Ishikawa (cell line): Measurements from ENCODE around the gene KBTBD12.
A peak's percentile ranks its signal among the peaks of the same experiment; 100 is the strongest.

ENCODE experiments used
- CEBPB ChIP-seq: IDR thresholded peaks from 2 replicates; pipeline ENCODE4 v1.6.1; 2012
- CREB1 ChIP-seq: IDR thresholded peaks from 2 replicates; pipeline ENCODE4 v1.6.1; 2012; ENCODE audit warnings: low read depth
- EGR1 ChIP-seq: IDR thresholded peaks from 2 replicates; pipeline ENCODE4 v1.6.1; 2012
- EP300 ChIP-seq: IDR thresholded peaks from 2 replicates; pipeline ENCODE4 v1.6.1; 2012; ENCODE audit warnings: borderline replicate concordance
- FOXM1 ChIP-seq: IDR thresholded peaks from 2 replicates; pipeline ENCODE4 v1.6.1; 2012; ENCODE audit warnings: low read depth, borderline replicate concordance
- MAX ChIP-seq: IDR thresholded peaks from 2 replicates; pipeline ENCODE4 v1.6.1; 2012
- NFIC ChIP-seq: IDR thresholded peaks from 2 replicates; pipeline ENCODE4 v1.6.1; 2012
- RAD21 ChIP-seq: IDR thresholded peaks from 2 replicates; pipeline ENCODE4 v1.6.1; 2012; ENCODE audit warnings: low read depth
- REST ChIP-seq: IDR thresholded peaks from 2 replicates; pipeline ENCODE4 v1.6.1; 2012; ENCODE audit warnings: low read depth, mild to moderate bottlenecking
- TAF1 ChIP-seq: IDR thresholded peaks from 2 replicates; pipeline ENCODE4 v1.6.1; 2012; ENCODE audit warnings: low read depth, mild to moderate bottlenecking
- TCF12 ChIP-seq: IDR thresholded peaks from 2 replicates; pipeline ENCODE4 v1.6.1; 2012; ENCODE audit warnings: low read depth
- TEAD4 ChIP-seq: IDR thresholded peaks from 2 replicates; pipeline ENCODE4 v1.6.1; 2012
- USF1 ChIP-seq: IDR thresholded peaks from 2 replicates; pipeline ENCODE4 v1.6.1; 2012
- YY1 ChIP-seq: IDR thresholded peaks from 2 replicates; pipeline ENCODE4 v1.6.1; 2012; ENCODE audit warnings: low read depth
- ZBTB7A ChIP-seq: IDR thresholded peaks from 2 replicates; pipeline ENCODE4 v1.6.1; 2012; ENCODE audit warnings: low read depth

KBTBD12 gene

GRCh38 chr3:128006061-128007032 lies 91.3 kb downstream of the KBTBD12 start:
- no peak for TF ChIP-seq CREB1
- TF ChIP-seq TCF12, result no peak
- TF ChIP-seq REST, result no peak
- TF ChIP-seq ZBTB7A, result no peak
- no peak for TF ChIP-seq USF1
- no peak for TF ChIP-seq RAD21
- TF ChIP-seq MAX, result no peak
- no peak for TF ChIP-seq EP300
- TF ChIP-seq NFIC, result no peak
- TF ChIP-seq CEBPB, result no peak
- no peak for TF ChIP-seq FOXM1
- TF ChIP-seq TAF1, result no peak
- TF ChIP-seq TEAD4, result no peak
- TF ChIP-seq EGR1, result no peak
- no peak for TF ChIP-seq YY1

- TF ChIP-seq FOXM1, result no peak
Observed at GRCh38 chr3:128007033-128007424, 92.0 kb downstream of the KBTBD12 start.

GRCh38 chr3:128009952-128010846 lies 95.2 kb downstream of the KBTBD12 start:
- TF ChIP-seq TEAD4 (no peak), CEBPB (no peak), TCF12 (no peak), USF1 (no peak), REST (no peak), MAX (no peak), ZBTB7A (no peak), TAF1 (no peak), RAD21 (no peak), YY1 (no peak), NFIC (no peak), EP300 (no peak), CREB1 (no peak)

- TF ChIP-seq TCF12, result no peak
- TF ChIP-seq RAD21, result peak; percentile 55
Observed at GRCh38 chr3:128011140-128011539, 96.1 kb downstream of the KBTBD12 start.

GRCh38 chr3:128012050-128012449 lies 97.0 kb downstream of the KBTBD12 start:
- TF ChIP-seq ZBTB7A (no peak), CREB1 (no peak), RAD21 (no peak), NFIC (no peak), USF1 (no peak), EGR1 (no peak), TEAD4 (no peak), EP300 (no peak), CEBPB (no peak), TCF12 (no peak), TAF1 (no peak), FOXM1 (no peak), YY1 (no peak), MAX (no peak), REST (no peak)
